Transverse colon (tissue), 4 donors: Measurements from ENCODE around the gene GGT5. TPM values are rescaled to one million over a fixed set of nuclear protein-coding genes. Genes with fewer than 3 reads are reported as not detected.
"Not testable (repeated sequence)": the region's sequence is repeated elsewhere in the genome, so short reads cannot be mapped to it uniquely, and the experiment has no call there.

Experiments
- DNase-seq: peaks from one replicate; pipeline ENCODE4 v3.0.0-alpha.2; 2019
- H3K27ac ChIP-seq, 4 donors: fragments of 200-600 bp; sonication (generic); 2 replicates each; pipeline ENCODE4 v1.5.1; 2016 to 2018; ENCODE audit warnings: inconsistent platforms in 4 of 4
- H3K27me3 ChIP-seq: fragments of 200-600 bp; sonication (generic); 2 replicates; pipeline ENCODE4 v1.5.1; 2017; ENCODE audit warnings: inconsistent platforms
- H3K36me3 ChIP-seq, 4 donors: fragments of 200-600 bp; sonication (generic); 2 replicates each; pipeline ENCODE4 v1.5.1; 2017 to 2019; ENCODE audit warnings: inconsistent platforms in 4 of 4
- H3K4me1 ChIP-seq, 4 donors: fragments of 200-600 bp; sonication (generic); 2 replicates each; pipeline ENCODE4 v1.5.1; 2017 to 2020; ENCODE audit warnings: inconsistent platforms in 4 of 4
- H3K4me3 ChIP-seq, 4 donors: fragments of 200-600 bp; sonication (generic); 1 replicate in 1 of 4; 2 replicates in 3 of 4; pipeline versions ENCODE4 v1.5.1 to v1.6.1; 2017 to 2019; ENCODE audit warnings: inconsistent platforms in 4 of 4
- H3K9me3 ChIP-seq, 2 donors: fragments of 200-600 bp; sonication (generic); 2 replicates each; pipeline ENCODE4 v1.5.1; 2017 to 2019; ENCODE audit warnings: inconsistent platforms in 2 of 2
- CTCF ChIP-seq, 5 experiments: fragments of 200-600 bp in 3 of 5; fragments of 450-650 bp in 2 of 5; sonication (generic) in 3 of 5; IDR thresholded peaks; 1 replicate in 2 of 5; 2 replicates in 3 of 5; pipeline ENCODE4 v1.5.1; 2016 to 2017; ENCODE audit warnings: antibody characterized with exemption in 5 of 5, inconsistent platforms in 3 of 5, mild to moderate bottlenecking in 2 of 5, moderate library complexity in 1 of 5
- EP300 ChIP-seq: sonication (generic); formaldehyde crosslinking; IDR thresholded peaks from one replicate; pipeline ENCODE4 v1.6.1; 2017; ENCODE audit warnings: antibody characterized with exemption, low read depth
- POLR2A ChIP-seq: fragments of 450-650 bp; IDR thresholded peaks from one replicate; pipeline ENCODE4 v1.6.1; 2016; ENCODE audit warnings: antibody characterized with exemption, mild to moderate bottlenecking, moderate library complexity
- POLR2AphosphoS5 ChIP-seq, 3 donors: sonication (generic); formaldehyde crosslinking; IDR thresholded peaks; one replicate each; pipeline ENCODE4 v1.6.1; 2016; ENCODE audit warnings: antibody characterized with exemption in 3 of 3
- WGBS, 2 donors: methylation state at CpG; one replicate each; pipeline ENCODE4 v1.1.5; 2018; ENCODE audit warnings: low coverage in 1 of 2; 5-methylcytosine and 5-hydroxymethylcytosine counted together
- in situ Hi-C, 4 donors: fragments of 200-750 bp; cut with MboI; loops; one replicate each; pipeline versions ENCODE4 v1.15.0 to v1.15.1; 2017; ENCODE audit warnings: low sequenced_read_pairs in 3 of 4, low pct_ligation_motif_present in 1 of 4, low pct_unique_long_range_greater_than_20kb in 1 of 4
- intact Hi-C: fragments of 100-400 bp; cut with DNase I; formaldehyde crosslinking; loops from one replicate; pipeline ENCODE4 v1.15.1; 2023; ENCODE audit warnings: low total_unique reads
- total RNA-seq, 4 donors: library from RNA; depleted of rRNA; stranded (reverse); fragments of >200 nt; gene quantifications; one replicate each; pipeline ENCODE4 v1.1.0, GENCODE V29; 2016

Gene GGT5
- total RNA-seq, 4 donors from 2014 or later, result 4.1 to 15.4 (median 9.1) TPM

GRCh38 chr22:24205438-24206195 is 39.3 kb downstream of the GGT5 start:
- Histone ChIP-seq H3K4me1 (peaks cover 0 to 25% (median 15%) of the 10 kb centered on the region in 4 donors), H3K36me3 (no peaks in the 10 kb centered on the region), H3K9me3 (no peaks in the 10 kb centered on the region), H3K27ac (no peak overlapping the region), H3K27me3 (no peaks in the 10 kb centered on the region), H3K4me3 (no peak overlapping the region)
- TF ChIP-seq POLR2A (no peak), EP300 (no peak), CTCF (IDR thresholded peaks at IDR 0.05) (no peak), POLR2AphosphoS5 (IDR thresholded peaks at IDR 0.05) (no peak)
- no peak for DNase-seq
- WGBS, 2 donors, result 86 to 95% methylated on average over 7 to 8 of the region's 8 CpGs
- intact Hi-C loops, result loop anchor here (5.0 kb wide), 1 partner anchor 42 kb away; the partner anchor contains the start of gene GGT5
- in situ Hi-C loops, result no loop called here

GRCh38 chr22:24203856-24204255 is 41.0 kb downstream of the GGT5 start:
- WGBS, 2 donors, result 78 to 93% methylated on average over 2 to 5 of the region's 5 CpGs
- intact Hi-C loops, in situ Hi-C loops, H3K36me3 ChIP-seq, H3K27me3 ChIP-seq, DNase-seq, H3K27ac ChIP-seq, H3K9me3 ChIP-seq, H3K4me3 ChIP-seq: not testable (repeated sequence)
- peaks cover 0 to 22% (median 15%) of the 10 kb centered on the region in 4 donors for H3K4me1 ChIP-seq

- no peak for DNase-seq
- Histone ChIP-seq H3K4me1 (peaks cover 0 to 10% (median under 1%) of the 10 kb centered on the region in 4 donors), H3K27me3 (no peaks in the 10 kb centered on the region), H3K4me3 (no peak overlapping the region), H3K9me3 (no peaks in the 10 kb centered on the region), H3K27ac (no peak overlapping the region), H3K36me3 (no peaks in the 10 kb centered on the region)
- intact Hi-C loops (no loop called here), in situ Hi-C loops (no loop called here)
- TF ChIP-seq POLR2AphosphoS5 (IDR thresholded peaks at IDR 0.05) (no peak), EP300 (no peak), POLR2A (no peak), CTCF (IDR thresholded peaks at IDR 0.05) (no peak)
- WGBS, 2 donors, result 87 to 90% methylated on average over 10 to 26 of the region's 26 CpGs
These were observed 42.9 kb downstream of the GGT5 start for GRCh38 chr22:24201681-24202614.

GRCh38 chr22:24200619-24201212 is 44.2 kb downstream of the GGT5 start:
- no peaks in the 10 kb centered on the region for H3K27me3 ChIP-seq
- 80 to 87% methylated on average over 7 of the region's 7 CpGs for WGBS, 2 donors
- no peak overlapping the region for H3K4me3 ChIP-seq
- H3K36me3 ChIP-seq, result no peaks in the 10 kb centered on the region
- H3K27ac ChIP-seq, result no peak overlapping the region
- H3K9me3 ChIP-seq, result no peaks in the 10 kb centered on the region
- TF ChIP-seq POLR2AphosphoS5 (IDR thresholded peaks at IDR 0.05) (no peak), CTCF (IDR thresholded peaks at IDR 0.05) (no peak), POLR2A (no peak), EP300 (no peak)
- in situ Hi-C loops (no loop called here), intact Hi-C loops (no loop called here)
- DNase-seq, result no peak
- H3K4me1 ChIP-seq, result peaks cover 0 to 15% (median 2%) of the 10 kb centered on the region in 4 donors
